Esophagus squamous epithelium (tissue), 5 donors: ENCODE results near the gene LTBP2. TPM values are rescaled to one million over a fixed set of nuclear protein-coding genes. Genes with fewer than 3 reads are reported as not detected.
A peak's percentile ranks its signal among the peaks of the same experiment; 100 is the strongest.

ENCODE experiments used
- DNase-seq: peaks from one replicate; lab custom pipeline; 2025; lab: John Stamatoyannopoulos, UW
- H3K27ac ChIP-seq, 4 donors: fragments of 200-600 bp; sonication (generic); one replicate each; pipeline ENCODE4 v1.5.1; 2016 to 2019; ENCODE audit warnings: mild to moderate bottlenecking in 1 of 4
- H3K27me3 ChIP-seq, 4 donors: fragments of 200-600 bp; sonication (generic); 1 replicate in 3 of 4; 2 replicates in 1 of 4; pipeline versions ENCODE4 v1.5.1 to v1.6.0; 2017 to 2021; ENCODE audit warnings: antibody characterized with exemption in 1 of 4
- H3K36me3 ChIP-seq, 3 donors: fragments of 200-600 bp; sonication (generic); one replicate each; pipeline ENCODE4 v1.5.1; 2016 to 2019
- H3K4me1 ChIP-seq, 3 donors: fragments of 200-600 bp; sonication (generic); one replicate each; pipeline ENCODE4 v1.5.1; 2017 to 2019
- H3K4me3 ChIP-seq, 4 donors: fragments of 200-600 bp; sonication (generic); 1 replicate in 3 of 4; 2 replicates in 1 of 4; pipeline ENCODE4 v1.5.1; 2016 to 2019; ENCODE audit warnings: mild to moderate bottlenecking in 2 of 4, moderate library complexity in 1 of 4
- H3K9me3 ChIP-seq, 3 donors: fragments of 200-600 bp; sonication (generic); one replicate each; pipeline ENCODE4 v1.5.1; 2016 to 2019
- CTCF ChIP-seq, 6 experiments: fragments of 450-650 bp in 4 of 6; fragments of 200-600 bp in 2 of 6; sonication (generic) in 2 of 6; IDR thresholded peaks; one replicate each; pipeline ENCODE4 v1.5.1; 2016 to 2019; ENCODE audit warnings: antibody characterized with exemption in 6 of 6, mild to moderate bottlenecking in 4 of 6, moderate library complexity in 4 of 6
- POLR2A ChIP-seq, 4 donors: fragments of 450-650 bp; IDR thresholded peaks; one replicate each; pipeline ENCODE4 v1.6.1; 2017; ENCODE audit warnings: antibody characterized with exemption in 4 of 4, mild to moderate bottlenecking in 4 of 4, moderate library complexity in 3 of 4
- WGBS, 2 donors: methylation state at CpG; one replicate each; pipeline ENCODE4 v1.1.5; 2018; 5-methylcytosine and 5-hydroxymethylcytosine counted together
- intact Hi-C: fragments of 100-400 bp; cut with DNase I; formaldehyde crosslinking; loops from one replicate; pipeline ENCODE4 v1.15.0; 2022
- total RNA-seq, 4 donors: library from RNA; depleted of rRNA; stranded (reverse); fragments of >200 nt; gene quantifications; one replicate each; pipeline ENCODE4 v1.1.0, GENCODE V29; 2016
- donor health status: DM: yes; HTN: yes; CAD: no.

Gene LTBP2
- total RNA-seq, 4 donors from 2014 or later, result 10.3 to 41.6 (median 17.0) TPM

DNA sequence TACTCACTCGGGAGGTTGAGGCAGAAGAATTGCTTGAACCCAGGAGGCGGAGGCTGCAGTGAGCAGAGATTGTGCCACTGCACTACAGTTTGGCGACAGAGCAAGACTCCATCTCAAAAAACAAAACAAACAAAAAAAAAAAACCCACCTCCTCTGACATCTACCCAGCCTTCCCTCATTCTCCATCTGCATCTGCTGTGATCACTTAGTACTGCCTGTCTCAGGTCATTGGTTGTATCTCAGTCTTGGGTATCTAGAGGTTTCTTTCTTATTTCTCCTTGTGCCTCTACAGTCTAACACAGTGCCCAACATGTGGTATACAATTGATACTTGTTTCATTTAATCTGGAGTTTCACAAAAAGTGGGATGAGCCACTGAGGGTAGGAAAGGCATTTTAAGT, 5.3 kb downstream of the LTBP2 start:
- H3K27me3 ChIP-seq, result peaks cover 0 to 11% (median 0%) of the 10 kb centered on the region in 4 donors
- no peaks in the 10 kb centered on the region for H3K9me3 ChIP-seq
- 89 to 96% methylated on average over 2 to 3 of the region's 3 CpGs for WGBS, 2 donors
- intact Hi-C loops, result no loop called here
- no peak overlapping the region for H3K4me3 ChIP-seq
- TF ChIP-seq CTCF (IDR thresholded peaks at IDR 0.05) (no peak), POLR2A (IDR thresholded peaks at IDR 0.05) (no peak)
- no peak overlapping the region for H3K27ac ChIP-seq
- H3K36me3 ChIP-seq, result peaks cover 0 to 20% (median 0%) of the 10 kb centered on the region in 3 donors
- peaks cover 13 to 51% (median 22%) of the 10 kb centered on the region in 3 donors for H3K4me1 ChIP-seq
- no peak for DNase-seq

DNA sequence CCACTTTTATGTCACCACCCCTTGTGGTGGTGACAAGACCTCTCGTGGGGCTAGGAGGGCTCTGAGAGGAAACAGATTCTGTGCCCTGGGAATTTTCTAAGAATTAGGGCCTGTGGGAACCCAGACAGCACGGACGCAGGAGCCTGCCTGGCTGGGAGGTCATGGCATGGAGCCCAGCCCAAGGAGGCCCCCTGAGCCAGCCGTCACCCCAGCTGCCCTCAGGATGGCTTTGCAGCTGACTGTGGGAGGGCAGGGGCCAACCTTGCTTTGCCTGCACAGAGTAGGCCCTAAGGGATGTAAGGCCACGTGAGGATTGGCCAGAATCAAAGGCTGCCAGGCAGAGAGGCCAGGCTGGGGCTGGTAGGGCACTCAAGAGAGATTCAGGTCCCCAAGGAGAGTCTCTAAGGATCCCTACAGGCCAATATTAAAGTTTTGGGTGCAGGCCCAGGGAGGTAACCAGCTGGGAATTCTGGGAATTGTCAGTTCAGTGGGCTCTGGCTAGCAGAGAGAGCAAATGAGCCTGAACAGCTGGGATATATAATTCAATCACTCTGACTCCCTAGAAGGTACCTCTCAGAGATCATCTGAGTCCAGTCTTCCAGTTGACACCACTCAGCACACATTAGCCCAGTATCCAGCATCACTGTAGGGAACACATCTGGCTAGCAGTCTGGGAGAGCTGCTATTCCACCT, 6.4 kb downstream of the LTBP2 start:
- WGBS, 2 donors, result 70 to 83% methylated on average over 1 to 2 of the region's 5 CpGs
- peaks cover 4 to 41% (median 16%) of the 10 kb centered on the region in 3 donors for H3K4me1 ChIP-seq
- DNase-seq, result no peak
- TF ChIP-seq CTCF (IDR thresholded peaks at IDR 0.05) (no peak), POLR2A (IDR thresholded peaks at IDR 0.05) (no peak)
- H3K36me3 ChIP-seq, result peaks cover 0 to 27% (median 0%) of the 10 kb centered on the region in 3 donors
- peaks cover 0 to under 1% (median 0%) of the 10 kb centered on the region in 4 donors for H3K27me3 ChIP-seq
- intact Hi-C loops, result no loop called here
- H3K27ac ChIP-seq, result peak overlapping the region; percentile 21 to 72 (median 46)
- H3K9me3 ChIP-seq, result no peaks in the 10 kb centered on the region
- H3K4me3 ChIP-seq, result no peak overlapping the region

- 77% methylated on average over 2 to 7 of the region's 8 CpGs for WGBS, 2 donors
Observed at GRCh38 chr14:74604911-74605310, 7.1 kb downstream of the LTBP2 start.

DNA sequence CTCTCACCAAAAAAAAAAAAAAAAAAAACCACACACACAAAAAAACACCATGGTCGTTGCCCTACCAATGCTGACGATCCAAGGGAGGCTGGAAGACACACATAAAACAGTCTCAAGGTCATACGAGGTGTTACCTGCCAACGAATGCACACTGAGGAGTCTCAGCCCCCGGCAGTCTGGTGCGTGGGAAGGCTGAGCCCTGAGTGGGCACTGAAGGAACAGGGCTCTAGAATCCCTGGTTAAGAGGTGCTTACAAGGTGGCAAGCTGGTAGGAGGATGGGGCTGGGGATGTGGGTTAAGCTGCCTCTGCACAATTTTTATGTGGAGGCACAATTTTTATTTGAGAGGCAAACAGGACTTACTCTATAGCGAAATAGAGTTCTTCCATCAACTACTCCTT, 7.9 kb downstream of the LTBP2 start:
- no peaks in the 10 kb centered on the region for H3K27me3 ChIP-seq
- peaks cover 9 to 39% (median 18%) of the 10 kb centered on the region in 3 donors for H3K4me1 ChIP-seq
- intact Hi-C loops, result no loop called here
- H3K27ac ChIP-seq, result no peak overlapping the region
- DNase-seq, result no peak
- peaks cover 0 to 27% (median 0%) of the 10 kb centered on the region in 3 donors for H3K36me3 ChIP-seq
- WGBS, 2 donors, result 74 to 78% methylated on average over 7 of the region's 7 CpGs
- TF ChIP-seq CTCF (IDR thresholded peaks at IDR 0.05) (no peak), POLR2A (IDR thresholded peaks at IDR 0.05) (no peak)
- no peaks in the 10 kb centered on the region for H3K9me3 ChIP-seq
- no peak overlapping the region for H3K4me3 ChIP-seq

More at GRCh38 chr14:74604911-74605310, 7.1 kb downstream of the LTBP2 start:
- peaks cover 0 to 27% (median 0%) of the 10 kb centered on the region in 3 donors for H3K36me3 ChIP-seq
- TF ChIP-seq POLR2A (IDR thresholded peaks at IDR 0.05), result no peak
- TF ChIP-seq CTCF (IDR thresholded peaks at IDR 0.05), result no peak
- no peak overlapping the region for H3K4me3 ChIP-seq
- H3K27me3 ChIP-seq, result no peaks in the 10 kb centered on the region
- no peaks in the 10 kb centered on the region for H3K9me3 ChIP-seq
- peaks cover 4 to 39% (median 18%) of the 10 kb centered on the region in 3 donors for H3K4me1 ChIP-seq
- intact Hi-C loops, result no loop called here
- no peak for DNase-seq
- peak overlapping the region in 3 of 4 donors; percentile 26 to 72 (median 66) for H3K27ac ChIP-seq

GRCh38 chr14:74601982-74602381, 10.1 kb downstream of the LTBP2 start:
- TF ChIP-seq POLR2A (IDR thresholded peaks at IDR 0.05) (no peak), CTCF (IDR thresholded peaks at IDR 0.05) (no peak)
- 77 to 81% methylated on average over 11 of the region's 11 CpGs for WGBS, 2 donors
- peaks cover 14 to 53% (median 25%) of the 10 kb centered on the region in 3 donors for H3K4me1 ChIP-seq
- H3K36me3 ChIP-seq, result peaks cover 0 to 27% (median 0%) of the 10 kb centered on the region in 3 donors
- H3K27ac ChIP-seq, result no peak overlapping the region
- DNase-seq, result no peak
- intact Hi-C loops, result no loop called here
- no peak overlapping the region for H3K4me3 ChIP-seq
- no peaks in the 10 kb centered on the region for H3K9me3 ChIP-seq
- H3K27me3 ChIP-seq, result no peaks in the 10 kb centered on the region
